Left lung (tissue), 10 donors: ENCODE data around the gene SGMS2. TPM values are rescaled to one million over a fixed set of nuclear protein-coding genes. Genes with fewer than 3 reads are reported as not detected.
A peak's percentile ranks its signal among the peaks of the same experiment; 100 is the strongest.

ENCODE experiments used
- ATAC-seq: fragments of 200-7000 bp; cut with Tn5 transposase; one replicate; pipeline ENCODE4 v1.9.1; 2020; ENCODE audit warnings: moderate library complexity
- DNase-seq, 4 donors: peaks; one replicate each; pipeline ENCODE4 v3.0.0-alpha.2; 2013 to 2020
- H3K27ac ChIP-seq, 2 donors: fragments of 200-600 bp; sonication (generic) in 1 of 2; one replicate each; pipeline versions ENCODE4 v1.5.0 to v1.8.0; 2020 to 2021
- H3K27me3 ChIP-seq, 2 donors: fragments of 200-600 bp; sonication (generic) in 1 of 2; one replicate each; pipeline versions ENCODE4 v1.5.0 to v1.8.0; 2020 to 2021
- H3K36me3 ChIP-seq, 2 donors: fragments of 200-600 bp; sonication (generic) in 1 of 2; one replicate each; pipeline versions ENCODE4 v1.5.0 to v1.8.0; 2020 to 2021
- H3K4me1 ChIP-seq, 2 donors: fragments of 200-600 bp; one replicate each; pipeline ENCODE4 v1.8.0; 2021
- H3K4me3 ChIP-seq, 2 donors: fragments of 200-600 bp; sonication (generic) in 1 of 2; one replicate each; pipeline versions ENCODE4 v1.5.0 to v1.8.0; 2020 to 2021; ENCODE audit warnings: mild to moderate bottlenecking in 1 of 2
- H3K9me3 ChIP-seq, 2 donors: fragments of 200-600 bp; sonication (generic) in 1 of 2; one replicate each; pipeline versions ENCODE4 v1.5.0 to v1.8.0; 2020 to 2021
- intact Hi-C, 2 donors: fragments of 100-400 bp; cut with DNase I; formaldehyde crosslinking; loops; one replicate each; pipeline versions ENCODE4 v1.11.2 to v1.14.2; 2022
- polyA plus RNA-seq, 6 donors: library from polyadenylated mRNA; unstranded; fragments of 120-200 nt; gene quantifications; one replicate each; pipeline ENCODE4 v1.2.1, GENCODE V29; 2013; ENCODE audit not compliant: insufficient read length in 6 of 6
- total RNA-seq, 2 donors: library from RNA; stranded (reverse); fragmentation: NEBNext Ultra II Directional; extraction: Animal tissue kit (Norgen Biotek cat#: 25700); gene quantifications; one replicate each; pipeline ENCODE4 v1.2.1, GENCODE V29; 2021
- TF ChIP-seq, protein P1 (sequence below), 2 donors: fragments of 200-600 bp; sonication (generic) in 1 of 2; IDR thresholded peaks; one replicate each; pipeline versions ENCODE4 v1.5.0 to v1.8.0; 2021; ENCODE audit warnings: antibody characterized with exemption in 2 of 2
- donor health status: DM: no; HTN: yes; CAD: no.
- donor health status: DM: no; HTN: no; CAD: no.

SGMS2 gene
- total and polyA plus RNA-seq, 8 donors, result 11.7 to 106 (median 17.1) TPM

DNA sequence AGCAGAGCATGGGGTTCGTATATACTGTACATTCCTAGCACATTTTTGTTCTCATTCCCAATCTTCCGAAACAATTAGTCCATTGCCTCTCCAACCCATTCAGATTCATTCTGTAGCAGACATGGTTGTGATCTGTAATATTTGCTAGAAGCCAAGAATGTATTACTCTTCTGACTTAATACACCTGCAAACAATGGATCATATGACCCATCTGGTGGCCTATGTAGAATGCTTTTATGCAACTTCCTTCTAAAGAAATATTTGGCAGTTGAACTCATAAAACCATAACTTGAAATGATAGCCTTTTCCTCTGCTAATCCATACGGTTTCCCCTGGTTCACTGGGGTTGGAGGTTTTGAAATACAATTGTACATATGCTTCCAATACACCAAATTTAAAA is 32.8 kb upstream of the SGMS2 start:
- TF ChIP-seq, protein P1, sequence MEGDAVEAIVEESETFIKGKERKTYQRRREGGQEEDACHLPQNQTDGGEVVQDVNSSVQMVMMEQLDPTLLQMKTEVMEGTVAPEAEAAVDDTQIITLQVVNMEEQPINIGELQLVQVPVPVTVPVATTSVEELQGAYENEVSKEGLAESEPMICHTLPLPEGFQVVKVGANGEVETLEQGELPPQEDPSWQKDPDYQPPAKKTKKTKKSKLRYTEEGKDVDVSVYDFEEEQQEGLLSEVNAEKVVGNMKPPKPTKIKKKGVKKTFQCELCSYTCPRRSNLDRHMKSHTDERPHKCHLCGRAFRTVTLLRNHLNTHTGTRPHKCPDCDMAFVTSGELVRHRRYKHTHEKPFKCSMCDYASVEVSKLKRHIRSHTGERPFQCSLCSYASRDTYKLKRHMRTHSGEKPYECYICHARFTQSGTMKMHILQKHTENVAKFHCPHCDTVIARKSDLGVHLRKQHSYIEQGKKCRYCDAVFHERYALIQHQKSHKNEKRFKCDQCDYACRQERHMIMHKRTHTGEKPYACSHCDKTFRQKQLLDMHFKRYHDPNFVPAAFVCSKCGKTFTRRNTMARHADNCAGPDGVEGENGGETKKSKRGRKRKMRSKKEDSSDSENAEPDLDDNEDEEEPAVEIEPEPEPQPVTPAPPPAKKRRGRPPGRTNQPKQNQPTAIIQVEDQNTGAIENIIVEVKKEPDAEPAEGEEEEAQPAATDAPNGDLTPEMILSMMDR (IDR thresholded peaks at IDR 0.05), result no peak
- ATAC-seq (no peak), DNase-seq (no peak)
- intact Hi-C loops, result no loop called here
- no peaks in the 10 kb centered on the region for H3K27me3 ChIP-seq
- no peak overlapping the region for H3K4me3 ChIP-seq
- peaks cover 0 to 13% of the 10 kb centered on the region in 2 donors for H3K9me3 ChIP-seq
- no peak overlapping the region for H3K27ac ChIP-seq
- H3K4me1 ChIP-seq, result no peaks in the 10 kb centered on the region
- H3K36me3 ChIP-seq, result no peaks in the 10 kb centered on the region

DNA sequence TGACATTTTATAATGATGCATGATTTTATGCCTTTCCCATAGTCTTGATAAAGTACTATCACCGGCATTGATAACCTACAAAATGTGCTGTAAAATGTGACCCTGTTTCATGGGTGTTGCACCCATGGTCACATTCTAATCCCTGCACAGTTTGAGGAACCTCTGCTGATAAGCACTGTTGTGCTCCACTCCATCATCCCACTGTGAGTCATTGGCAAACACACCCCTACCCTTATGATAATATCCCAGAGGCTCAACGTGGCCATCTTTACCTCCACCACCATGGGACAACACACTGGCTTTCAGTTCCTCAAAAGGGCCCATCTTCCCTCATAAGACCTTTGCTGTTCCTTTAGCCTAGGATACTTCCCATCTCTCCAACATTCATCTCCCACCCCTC is 32.0 kb upstream of the SGMS2 start:
- intact Hi-C loops, result no loop called here
- Histone ChIP-seq H3K9me3 (peaks cover 0 to 8% of the 10 kb centered on the region in 2 donors), H3K27ac (no peak overlapping the region), H3K4me1 (no peaks in the 10 kb centered on the region), H3K4me3 (no peak overlapping the region), H3K36me3 (no peaks in the 10 kb centered on the region), H3K27me3 (no peaks in the 10 kb centered on the region)
- no peak for DNase-seq
- TF ChIP-seq, protein P1 (IDR thresholded peaks at IDR 0.05), result no peak
- no peak for ATAC-seq

GRCh38 chr4:107793996-107794395 is 30.7 kb upstream of the SGMS2 start:
- no peaks in the 10 kb centered on the region for H3K36me3 ChIP-seq
- H3K4me3 ChIP-seq, result no peak overlapping the region
- TF ChIP-seq, protein P1 (IDR thresholded peaks at IDR 0.05), result no peak
- no peaks in the 10 kb centered on the region for H3K9me3 ChIP-seq
- H3K4me1 ChIP-seq, result no peaks in the 10 kb centered on the region
- H3K27ac ChIP-seq, result no peak overlapping the region
- H3K27me3 ChIP-seq, result no peaks in the 10 kb centered on the region
- no peak for DNase-seq
- ATAC-seq, result no peak
- intact Hi-C loops, result no loop called here

- intact Hi-C loops, result no loop called here
- peak overlapping the region in 1 of 2 donors; percentile 2 for H3K27ac ChIP-seq
These were observed 24.9 kb upstream of the SGMS2 start for GRCh38 chr4:107799669-107800450.

GRCh38 chr4:107800706-107801105 is 24.0 kb upstream of the SGMS2 start:
- H3K4me3 ChIP-seq, result no peak overlapping the region
- peak overlapping the region in 1 of 2 donors; percentile 26 for H3K27ac ChIP-seq
- H3K27me3 ChIP-seq, result no peaks in the 10 kb centered on the region
- intact Hi-C loops, result no loop called here
- TF ChIP-seq, protein P1 (IDR thresholded peaks at IDR 0.05), result no peak
- H3K4me1 ChIP-seq, result peaks cover 0 to 7% of the 10 kb centered on the region in 2 donors
- H3K36me3 ChIP-seq, result no peaks in the 10 kb centered on the region
- DNase-seq (no peak), ATAC-seq (peak; percentile 61)
- H3K9me3 ChIP-seq, result no peaks in the 10 kb centered on the region

More at GRCh38 chr4:107799669-107800450, 24.9 kb upstream of the SGMS2 start:
- Histone ChIP-seq H3K4me1 (peaks cover 0 to 7% of the 10 kb centered on the region in 2 donors), H3K27me3 (no peaks in the 10 kb centered on the region), H3K4me3 (no peak overlapping the region), H3K9me3 (no peaks in the 10 kb centered on the region), H3K36me3 (no peaks in the 10 kb centered on the region)
- ATAC-seq (peak; percentile 49), DNase-seq (no peak)
- TF ChIP-seq, protein P1 (IDR thresholded peaks at IDR 0.05), result no peak
